Left lung (tissue), 10 donors: ENCODE results near the gene PRKCE. TPM values are rescaled to one million over a fixed set of nuclear protein-coding genes. Genes with fewer than 3 reads are reported as not detected.
A peak's percentile ranks its signal among the peaks of the same experiment; 100 is the strongest.

Experiments used
- ATAC-seq: fragments of 200-7000 bp; cut with Tn5 transposase; one replicate; pipeline ENCODE4 v1.9.1; 2020; ENCODE audit warnings: moderate library complexity
- DNase-seq, 4 donors: peaks; one replicate each; pipeline ENCODE4 v3.0.0-alpha.2; 2013 to 2020
- H3K27ac ChIP-seq, 2 donors: fragments of 200-600 bp; sonication (generic) in 1 of 2; one replicate each; pipeline versions ENCODE4 v1.5.0 to v1.8.0; 2020 to 2021
- H3K27me3 ChIP-seq, 2 donors: fragments of 200-600 bp; sonication (generic) in 1 of 2; one replicate each; pipeline versions ENCODE4 v1.5.0 to v1.8.0; 2020 to 2021
- H3K36me3 ChIP-seq, 2 donors: fragments of 200-600 bp; sonication (generic) in 1 of 2; one replicate each; pipeline versions ENCODE4 v1.5.0 to v1.8.0; 2020 to 2021
- H3K4me1 ChIP-seq, 2 donors: fragments of 200-600 bp; one replicate each; pipeline ENCODE4 v1.8.0; 2021
- H3K4me3 ChIP-seq, 2 donors: fragments of 200-600 bp; sonication (generic) in 1 of 2; one replicate each; pipeline versions ENCODE4 v1.5.0 to v1.8.0; 2020 to 2021; ENCODE audit warnings: mild to moderate bottlenecking in 1 of 2
- H3K9me3 ChIP-seq, 2 donors: fragments of 200-600 bp; sonication (generic) in 1 of 2; one replicate each; pipeline versions ENCODE4 v1.5.0 to v1.8.0; 2020 to 2021
- intact Hi-C, 2 donors: fragments of 100-400 bp; cut with DNase I; formaldehyde crosslinking; loops; one replicate each; pipeline versions ENCODE4 v1.11.2 to v1.14.2; 2022
- polyA plus RNA-seq, 6 donors: library from polyadenylated mRNA; unstranded; fragments of 120-200 nt; gene quantifications; one replicate each; pipeline ENCODE4 v1.2.1, GENCODE V29; 2013; ENCODE audit not compliant: insufficient read length in 6 of 6
- total RNA-seq, 2 donors: library from RNA; stranded (reverse); fragmentation: NEBNext Ultra II Directional; extraction: Animal tissue kit (Norgen Biotek cat#: 25700); gene quantifications; one replicate each; pipeline ENCODE4 v1.2.1, GENCODE V29; 2021
- TF ChIP-seq, protein P1 (sequence below), 2 donors: fragments of 200-600 bp; sonication (generic) in 1 of 2; IDR thresholded peaks; one replicate each; pipeline versions ENCODE4 v1.5.0 to v1.8.0; 2021; ENCODE audit warnings: antibody characterized with exemption in 2 of 2
- donor health status: DM: no; HTN: yes; CAD: no.
- donor health status: DM: no; HTN: no; CAD: no.

PRKCE gene
- total and polyA plus RNA-seq, 8 donors, result 12.0 to 56.9 (median 14.7) TPM

DNA sequence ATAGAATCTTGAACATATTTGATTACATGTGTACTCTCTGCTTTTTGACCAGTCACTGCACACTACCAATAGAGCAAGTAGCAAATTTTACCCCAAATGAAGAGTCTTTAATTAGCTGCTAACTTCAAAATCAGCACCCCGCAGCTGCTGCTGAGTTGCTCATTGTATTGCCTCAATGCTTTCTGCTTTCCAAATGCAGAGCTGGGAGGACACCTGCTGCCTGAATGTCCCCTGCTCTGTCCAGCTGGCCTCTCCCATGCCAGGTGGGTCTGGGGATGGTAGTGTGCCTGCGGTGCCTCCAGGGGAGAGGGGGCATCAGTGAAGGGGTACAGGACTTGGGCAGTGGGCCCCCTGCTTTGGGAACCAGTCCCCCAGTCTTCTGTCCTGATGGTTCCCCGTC is 184.8 kb downstream of the PRKCE start:
- ATAC-seq (no peak), DNase-seq (no peak)
- intact Hi-C loops, result no loop called here
- Histone ChIP-seq H3K27ac (no peak overlapping the region), H3K9me3 (no peaks in the 10 kb centered on the region), H3K4me3 (no peak overlapping the region), H3K4me1 (peaks cover 0 to 46% of the 10 kb centered on the region in 2 donors), H3K27me3 (no peaks in the 10 kb centered on the region), H3K36me3 (no peaks in the 10 kb centered on the region)
- TF ChIP-seq, protein P1, sequence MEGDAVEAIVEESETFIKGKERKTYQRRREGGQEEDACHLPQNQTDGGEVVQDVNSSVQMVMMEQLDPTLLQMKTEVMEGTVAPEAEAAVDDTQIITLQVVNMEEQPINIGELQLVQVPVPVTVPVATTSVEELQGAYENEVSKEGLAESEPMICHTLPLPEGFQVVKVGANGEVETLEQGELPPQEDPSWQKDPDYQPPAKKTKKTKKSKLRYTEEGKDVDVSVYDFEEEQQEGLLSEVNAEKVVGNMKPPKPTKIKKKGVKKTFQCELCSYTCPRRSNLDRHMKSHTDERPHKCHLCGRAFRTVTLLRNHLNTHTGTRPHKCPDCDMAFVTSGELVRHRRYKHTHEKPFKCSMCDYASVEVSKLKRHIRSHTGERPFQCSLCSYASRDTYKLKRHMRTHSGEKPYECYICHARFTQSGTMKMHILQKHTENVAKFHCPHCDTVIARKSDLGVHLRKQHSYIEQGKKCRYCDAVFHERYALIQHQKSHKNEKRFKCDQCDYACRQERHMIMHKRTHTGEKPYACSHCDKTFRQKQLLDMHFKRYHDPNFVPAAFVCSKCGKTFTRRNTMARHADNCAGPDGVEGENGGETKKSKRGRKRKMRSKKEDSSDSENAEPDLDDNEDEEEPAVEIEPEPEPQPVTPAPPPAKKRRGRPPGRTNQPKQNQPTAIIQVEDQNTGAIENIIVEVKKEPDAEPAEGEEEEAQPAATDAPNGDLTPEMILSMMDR (IDR thresholded peaks at IDR 0.05), result no peak

DNA sequence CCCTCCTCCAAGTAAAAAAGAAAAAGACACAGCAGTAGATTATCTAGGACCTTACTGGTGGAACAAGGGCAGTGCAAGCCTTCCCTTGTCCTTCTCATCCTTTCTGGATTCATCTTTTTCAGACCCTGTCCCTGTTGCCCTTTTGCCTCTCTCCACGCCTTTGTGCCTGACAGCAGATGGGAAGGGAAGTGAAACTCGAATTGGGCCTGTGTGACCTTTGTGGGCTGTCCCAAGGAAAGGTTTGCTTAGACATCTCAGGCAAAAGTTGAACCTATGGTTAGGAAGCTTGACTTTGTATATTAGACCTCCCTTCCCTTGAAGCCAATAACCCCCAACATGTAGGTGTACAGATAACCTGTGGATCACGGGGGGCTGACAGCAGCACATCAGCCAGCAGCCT is 185.3 kb downstream of the PRKCE start:
- Histone ChIP-seq H3K4me1 (peaks cover 0 to 46% of the 10 kb centered on the region in 2 donors), H3K36me3 (no peaks in the 10 kb centered on the region), H3K4me3 (no peak overlapping the region), H3K27ac (no peak overlapping the region), H3K9me3 (no peaks in the 10 kb centered on the region), H3K27me3 (no peaks in the 10 kb centered on the region)
- ATAC-seq (peak; percentile 31), DNase-seq (no peak)
- intact Hi-C loops, result no loop called here
- TF ChIP-seq, protein P1 (IDR thresholded peaks at IDR 0.05), result no peak

DNA sequence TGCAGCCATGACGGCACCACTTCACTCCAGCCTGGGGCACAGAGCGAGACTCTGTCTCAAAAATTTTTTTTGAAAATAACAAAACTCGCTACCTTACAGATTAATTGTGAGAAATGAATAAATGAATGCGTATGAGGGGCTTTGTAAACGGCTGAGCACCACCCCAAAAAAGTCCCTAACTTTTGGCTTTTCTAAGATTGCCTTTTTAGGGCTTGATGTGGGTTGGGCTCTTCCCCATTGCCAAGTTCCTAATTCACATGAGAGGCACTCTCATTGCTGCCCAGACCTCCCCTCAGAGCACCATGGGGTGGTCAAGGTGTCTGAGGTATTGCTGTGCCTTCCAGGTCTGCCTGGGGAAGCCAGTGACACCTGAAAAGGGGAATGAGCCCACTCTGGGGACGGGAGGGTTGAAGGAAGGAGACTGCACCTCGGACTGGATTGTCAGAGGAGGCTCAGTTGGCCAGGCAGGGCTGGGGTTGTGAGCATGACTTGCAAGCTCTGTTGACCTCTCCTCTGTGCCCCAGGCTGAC is 186.4 kb downstream of the PRKCE start:
- peaks cover 0 to 48% of the 10 kb centered on the region in 2 donors for H3K4me1 ChIP-seq
- no peak overlapping the region for H3K4me3 ChIP-seq
- DNase-seq (no peak), ATAC-seq (no peak)
- no peak overlapping the region for H3K27ac ChIP-seq
- H3K36me3 ChIP-seq, result no peaks in the 10 kb centered on the region
- intact Hi-C loops, result no loop called here
- TF ChIP-seq, protein P1 (IDR thresholded peaks at IDR 0.05), result no peak
- H3K9me3 ChIP-seq, result no peaks in the 10 kb centered on the region
- H3K27me3 ChIP-seq, result no peaks in the 10 kb centered on the region

DNA sequence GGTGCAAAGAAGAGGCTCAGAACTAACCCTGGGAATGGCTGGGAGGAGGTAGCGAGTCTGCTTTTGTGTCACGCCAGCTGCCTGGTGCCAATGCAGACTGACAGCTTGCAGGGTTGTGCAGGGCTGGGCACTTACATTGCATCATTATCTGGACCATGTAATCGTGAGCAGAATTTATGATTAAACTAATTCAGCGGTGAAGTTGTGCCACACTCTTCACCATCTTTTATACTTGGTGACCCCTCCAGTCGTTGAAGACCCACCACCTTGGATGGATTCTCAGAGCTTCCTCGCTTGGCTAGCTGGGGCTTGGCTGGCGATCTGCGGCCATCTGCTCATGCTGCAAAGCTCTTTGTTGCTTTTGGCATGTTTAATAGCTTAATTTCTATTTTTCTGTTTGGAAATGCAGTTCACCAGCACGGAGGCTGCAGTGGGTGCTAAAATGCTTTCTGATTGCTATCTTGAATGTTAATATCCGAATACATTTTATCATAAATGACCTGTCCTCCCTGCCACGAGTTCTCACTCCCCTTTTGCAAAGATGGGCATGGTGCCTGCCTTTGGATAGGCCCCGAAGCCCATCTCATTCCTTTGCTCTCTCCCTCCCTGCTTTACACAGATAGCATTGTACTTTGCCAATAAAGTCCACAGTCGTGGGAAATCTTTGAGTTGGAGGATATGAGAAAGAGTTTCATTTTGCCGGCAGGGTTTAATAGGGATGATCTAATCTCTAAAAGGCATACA is 188.2 kb downstream of the PRKCE start:
- Histone ChIP-seq H3K27ac (no peak overlapping the region), H3K36me3 (no peaks in the 10 kb centered on the region), H3K27me3 (no peaks in the 10 kb centered on the region), H3K4me1 (peaks cover 9 to 54% of the 10 kb centered on the region in 2 donors), H3K4me3 (no peak overlapping the region), H3K9me3 (no peaks in the 10 kb centered on the region)
- DNase-seq (peak in 1 of 4 donors; percentile 36), ATAC-seq (no peak)
- intact Hi-C loops, result no loop called here
- TF ChIP-seq, protein P1 (IDR thresholded peaks at IDR 0.05), result no peak

DNA sequence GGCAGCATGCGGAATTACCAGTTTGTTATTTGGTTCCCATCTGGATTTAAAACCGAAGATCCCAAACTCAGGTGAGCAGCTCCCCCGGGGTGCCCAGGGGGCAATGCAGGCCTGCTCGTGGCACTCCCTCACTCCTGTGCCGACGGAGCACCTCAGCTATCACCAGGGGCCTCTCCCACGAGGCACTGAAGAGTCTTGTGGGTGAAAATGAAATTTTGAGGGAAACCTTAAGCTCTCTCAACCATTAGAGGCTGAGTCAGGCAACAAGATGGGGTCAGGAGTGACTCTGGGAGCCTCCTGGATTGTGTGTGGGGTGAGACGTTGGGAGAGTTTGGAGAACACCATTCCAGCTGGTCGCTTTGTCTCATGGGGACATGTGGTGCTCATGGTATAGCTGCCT is 189.0 kb downstream of the PRKCE start:
- peaks cover 9 to 60% of the 10 kb centered on the region in 2 donors for H3K4me1 ChIP-seq
- H3K9me3 ChIP-seq, result no peaks in the 10 kb centered on the region
- no peak overlapping the region for H3K4me3 ChIP-seq
- intact Hi-C loops, result no loop called here
- ATAC-seq, result no peak
- H3K27me3 ChIP-seq, result no peaks in the 10 kb centered on the region
- peaks cover 0 to 2% of the 10 kb centered on the region in 2 donors for H3K36me3 ChIP-seq
- DNase-seq, result no peak
- no peak overlapping the region for H3K27ac ChIP-seq
- TF ChIP-seq, protein P1 (IDR thresholded peaks at IDR 0.05), result no peak
